ENCODE measurements around the gene BBS10.

DNA sequence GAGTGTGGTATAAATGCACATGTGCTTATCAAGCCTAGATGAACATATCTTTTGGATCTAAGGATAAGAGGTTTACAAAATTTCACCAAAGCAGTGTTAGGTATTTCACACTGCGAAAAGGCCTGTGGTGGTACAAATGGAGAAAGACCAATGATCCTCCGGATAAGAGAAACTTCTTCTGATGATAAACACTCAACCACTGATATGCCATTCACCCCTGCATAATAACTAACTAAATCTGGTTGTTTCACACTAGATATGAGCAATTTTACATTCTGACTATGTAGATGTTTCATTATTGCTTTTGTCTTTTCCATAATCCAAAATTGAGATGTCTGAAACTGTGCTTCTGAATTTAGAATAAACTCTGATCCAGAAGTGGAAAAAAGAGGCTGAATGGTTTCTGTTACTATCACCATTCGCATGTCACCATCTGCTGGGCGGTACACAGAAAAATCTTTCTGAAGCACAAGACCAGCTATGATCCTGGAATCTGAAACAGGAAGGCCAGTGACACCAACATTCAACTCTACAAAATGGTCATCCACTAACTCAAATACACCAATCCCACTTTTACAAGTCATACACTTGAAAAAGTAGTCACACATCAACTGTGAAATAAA lies 1.3 kb downstream of the BBS10 start:
- TF ChIP-seq, protein P1, sequence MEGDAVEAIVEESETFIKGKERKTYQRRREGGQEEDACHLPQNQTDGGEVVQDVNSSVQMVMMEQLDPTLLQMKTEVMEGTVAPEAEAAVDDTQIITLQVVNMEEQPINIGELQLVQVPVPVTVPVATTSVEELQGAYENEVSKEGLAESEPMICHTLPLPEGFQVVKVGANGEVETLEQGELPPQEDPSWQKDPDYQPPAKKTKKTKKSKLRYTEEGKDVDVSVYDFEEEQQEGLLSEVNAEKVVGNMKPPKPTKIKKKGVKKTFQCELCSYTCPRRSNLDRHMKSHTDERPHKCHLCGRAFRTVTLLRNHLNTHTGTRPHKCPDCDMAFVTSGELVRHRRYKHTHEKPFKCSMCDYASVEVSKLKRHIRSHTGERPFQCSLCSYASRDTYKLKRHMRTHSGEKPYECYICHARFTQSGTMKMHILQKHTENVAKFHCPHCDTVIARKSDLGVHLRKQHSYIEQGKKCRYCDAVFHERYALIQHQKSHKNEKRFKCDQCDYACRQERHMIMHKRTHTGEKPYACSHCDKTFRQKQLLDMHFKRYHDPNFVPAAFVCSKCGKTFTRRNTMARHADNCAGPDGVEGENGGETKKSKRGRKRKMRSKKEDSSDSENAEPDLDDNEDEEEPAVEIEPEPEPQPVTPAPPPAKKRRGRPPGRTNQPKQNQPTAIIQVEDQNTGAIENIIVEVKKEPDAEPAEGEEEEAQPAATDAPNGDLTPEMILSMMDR (IDR thresholded peaks at IDR 0.05) = no peak
- no peak for TF ChIP-seq POLR2A (IDR thresholded peaks at IDR 0.05)

All from thyroid gland (tissue), 4 donors.